Activated B cell treated with CpG ODN at 0.5 μM for 24 hours (primary cell): Measurements from ENCODE around the gene MTO1. TPM values are rescaled to one million over a fixed set of nuclear protein-coding genes. Genes with fewer than 3 reads are reported as not detected.

Experiments
- ATAC-seq: fragments of 200-7000 bp; cut with Tn5 transposase; one replicate; pipeline ENCODE4 v1.10.0; 2021; ENCODE audit warnings: low read depth, mild to moderate bottlenecking, moderate library complexity
- CTCF ChIA-PET: fragments of 350-600 bp; sonication (Branson Sonifier 250); formaldehyde crosslinking; loops from one replicate; lab custom pipeline; 2021; ENCODE audit warnings: antibody characterized with exemption; lab: Charles Lee
- POLR2A ChIA-PET: fragments of 350-600 bp; sonication (Branson Sonifier 250); formaldehyde crosslinking; loops from one replicate; lab custom pipeline; 2021; ENCODE audit warnings: antibody characterized with exemption; lab: Charles Lee
- DNase-seq: peaks from one replicate; pipeline ENCODE4 v3.0.0; 2022
- H3K27ac Mint-ChIP-seq: one replicate; pipeline ENCODE4 v1.8.0; 2020; ENCODE audit warnings: mixed read lengths
- H3K27me3 Mint-ChIP-seq: one replicate; pipeline ENCODE4 v1.8.0; 2021; ENCODE audit warnings: mixed read lengths
- H3K36me3 Mint-ChIP-seq: one replicate; pipeline ENCODE4 v1.8.0; 2021; ENCODE audit warnings: low read depth, mixed read lengths
- H3K4me1 Mint-ChIP-seq: one replicate; pipeline ENCODE4 v1.8.0; 2021; ENCODE audit warnings: mixed read lengths
- H3K4me3 Mint-ChIP-seq: one replicate; pipeline ENCODE4 v1.8.0; 2020; ENCODE audit warnings: mild to moderate bottlenecking, mixed read lengths
- H3K9me3 Mint-ChIP-seq: one replicate; pipeline ENCODE4 v1.8.0; 2020; ENCODE audit warnings: mixed read lengths
- CTCF ChIP-seq: fragments of 200-600 bp; IDR thresholded peaks from one replicate; pipeline ENCODE4 v1.8.0; 2022; ENCODE audit warnings: antibody characterized with exemption, mild to moderate bottlenecking
- intact Hi-C: fragments of 100-400 bp; cut with micrococcal nuclease; formaldehyde crosslinking; loops from one replicate; pipeline ENCODE4 v1.15.1; 2024
- total RNA-seq: library from RNA; stranded (reverse); gene quantifications from 2 replicates; pipeline ENCODE4 v1.2.3, GENCODE V29; 2022

Gene MTO1
- total RNA-seq, 1 donor from 2014 or later, result 58.5 TPM

- Mint-ChIP-seq H3K4me1 (no peaks in the 10 kb centered on the region), H3K27me3 (no peaks in the 10 kb centered on the region), H3K36me3 (peaks cover 83% of the 10 kb centered on the region), H3K27ac (no peak overlapping the region), H3K9me3 (no peaks in the 10 kb centered on the region), H3K4me3 (no peak overlapping the region)
- intact Hi-C loops, result no loop called here
- ChIA-PET CTCF (no interaction called here), POLR2A (interaction anchor here (0.6 to 0.7 kb wide), 3 partner anchors 31 to 196 kb away, joined by 3 to 9 read pairs (median 3); no protein-coding TSS in a partner anchor)
- DNase-seq, result no peak
- TF ChIP-seq CTCF, result no peak
- no peak for ATAC-seq
These were observed 22.9 kb downstream of the MTO1 start for GRCh38 chr6:73484438-73484837.

- DNase-seq (no peak), ATAC-seq (no peak)
- POLR2A ChIA-PET, result interaction anchor here (0.6 to 1.3 kb wide), 3 partner anchors 9 to 197 kb away, joined by 3 to 7 read pairs (median 5); no protein-coding TSS in a partner anchor
- TF ChIP-seq CTCF, result no peak
- Mint-ChIP-seq H3K4me3 (no peak overlapping the region), H3K4me1 (peaks cover 2% of the 10 kb centered on the region), H3K27ac (no peak overlapping the region), H3K9me3 (no peaks in the 10 kb centered on the region), H3K27me3 (no peaks in the 10 kb centered on the region), H3K36me3 (peaks cover 83% of the 10 kb centered on the region)
- intact Hi-C loops, result loop anchor here (2.0 kb wide), 1 partner anchor 15 kb away; no protein-coding TSS in a partner anchor
- CTCF ChIA-PET, result no interaction called here
These were observed 25.9 kb downstream of the MTO1 start for GRCh38 chr6:73487473-73487872.

GRCh38 chr6:73491377-73491776, 29.8 kb downstream of the MTO1 start:
- intact Hi-C loops, result no loop called here
- peaks cover 2% of the 10 kb centered on the region for H3K4me1 Mint-ChIP-seq
- H3K27ac Mint-ChIP-seq, result no peak overlapping the region
- POLR2A ChIA-PET, result interaction anchor here (0.7 kb wide), 1 partner anchor 170 kb away, joined by 5 read pairs; no protein-coding TSS in a partner anchor
- CTCF ChIA-PET, result no interaction called here
- H3K9me3 Mint-ChIP-seq, result no peaks in the 10 kb centered on the region
- H3K27me3 Mint-ChIP-seq, result no peaks in the 10 kb centered on the region
- peaks cover 78% of the 10 kb centered on the region for H3K36me3 Mint-ChIP-seq
- ATAC-seq (no peak), DNase-seq (no peak)
- TF ChIP-seq CTCF, result no peak
- H3K4me3 Mint-ChIP-seq, result no peak overlapping the region

- Mint-ChIP-seq H3K27ac (no peak overlapping the region), H3K27me3 (no peaks in the 10 kb centered on the region), H3K4me1 (no peaks in the 10 kb centered on the region), H3K36me3 (peaks cover 76% of the 10 kb centered on the region), H3K9me3 (no peaks in the 10 kb centered on the region), H3K4me3 (no peak overlapping the region)
- ChIA-PET POLR2A (interaction anchor here (0.7 to 1.1 kb wide), 2 partner anchors 24 to 83 kb away, joined by 3 read pairs; no protein-coding TSS in a partner anchor), CTCF (no interaction called here)
- intact Hi-C loops, result loop anchor here (2.0 kb wide), 1 partner anchor 15 kb away; no protein-coding TSS in a partner anchor
- ATAC-seq (no peak), DNase-seq (no peak)
- TF ChIP-seq CTCF, result no peak
These were observed 36.4 kb downstream of the MTO1 start for GRCh38 chr6:73497915-73498314.

GRCh38 chr6:73503027-73503772, 41.7 kb downstream of the MTO1 start:
- intact Hi-C loops, result no loop called here
- DNase-seq, result no peak
- ChIA-PET CTCF (no interaction called here), POLR2A (interaction anchor here (0.6 to 3.2 kb wide), 3 partner anchors 10 to 50 kb away, joined by 3 to 18 read pairs (median 3); no protein-coding TSS in a partner anchor)
- H3K4me1 Mint-ChIP-seq, result peaks cover 4% of the 10 kb centered on the region
- no peaks in the 10 kb centered on the region for H3K9me3 Mint-ChIP-seq
- no peaks in the 10 kb centered on the region for H3K27me3 Mint-ChIP-seq
- H3K27ac Mint-ChIP-seq, result peak overlapping the region; percentile 62
- no peak for ATAC-seq
- no peak overlapping the region for H3K4me3 Mint-ChIP-seq
- H3K36me3 Mint-ChIP-seq, result peaks cover 65% of the 10 kb centered on the region
- TF ChIP-seq CTCF, result no peak
